CD4-positive, alpha-beta T cell (primary cell): Measurements from ENCODE around the gene CERS5. TPM values are rescaled to one million over a fixed set of nuclear protein-coding genes. Genes with fewer than 3 reads are reported as not detected.

Experiments
- ATAC-seq: fragments of 200-7000 bp; cut with Tn5 transposase; one replicate; pipeline ENCODE4 v1.10.0; 2022; ENCODE audit warnings: mild to moderate bottlenecking; ENCODE audit not compliant: poor library complexity
- CTCF ChIA-PET: fragments of 350-600 bp; sonication (Branson Sonifier 250); formaldehyde crosslinking; loops from one replicate; lab custom pipeline; 2021; ENCODE audit warnings: antibody characterized with exemption, inconsistent platforms; lab: Charles Lee
- POLR2A ChIA-PET: fragments of 350-600 bp; sonication (Branson Sonifier 250); formaldehyde crosslinking; loops from one replicate; lab custom pipeline; 2021; ENCODE audit warnings: antibody characterized with exemption, inconsistent platforms; lab: Charles Lee
- DNase-seq, 14 experiments: peaks; one replicate each; pipeline ENCODE4 v3.0.0-alpha.2; 2013 to 2020; ENCODE audit warnings: mixed read lengths in 2 of 14
- H3K27ac ChIP-seq, 2 donors: one replicate each; pipeline versions ENCODE4 v1.5.1 to v1.7.0; 2013; ENCODE audit warnings: low read length in 2 of 2, low read depth in 1 of 2, mild to moderate bottlenecking in 1 of 2
- H3K27me3 ChIP-seq, 2 experiments: 1 replicate in 1 of 2; 2 replicates in 1 of 2; pipeline versions ENCODE4 v1.6.1 to v1.7.0; 2013; ENCODE audit warnings: low read length in 2 of 2, control low read depth in 1 of 2, mild to moderate bottlenecking in 1 of 2, moderate library complexity in 1 of 2; ENCODE audit not compliant: insufficient read depth in 2 of 2, control insufficient read depth in 1 of 2
- H3K36me3 ChIP-seq: one replicate; pipeline ENCODE4 v1.6.1; 2013; ENCODE audit warnings: low read length, control low read depth; ENCODE audit not compliant: insufficient read depth
- H3K4me1 ChIP-seq: one replicate; pipeline ENCODE4 v1.6.1; 2013; ENCODE audit warnings: low read length, control low read depth; ENCODE audit not compliant: insufficient read depth
- H3K4me3 ChIP-seq: one replicate; pipeline ENCODE4 v1.5.1; 2013; ENCODE audit warnings: mild to moderate bottlenecking, low read length, moderate library complexity
- H3K9me3 ChIP-seq, 2 experiments: 1 replicate in 1 of 2; 2 replicates in 1 of 2; pipeline versions ENCODE4 v1.6.1 to v1.7.0; 2013; ENCODE audit warnings: low read length in 2 of 2, mild to moderate bottlenecking in 2 of 2, control low read depth in 1 of 2, moderate library complexity in 1 of 2; ENCODE audit not compliant: control insufficient read depth in 1 of 2, insufficient read depth in 1 of 2
- H3K27ac Mint-ChIP-seq: one replicate; pipeline ENCODE4 v1.8.0; 2020; ENCODE audit warnings: mixed read lengths
- H3K27me3 Mint-ChIP-seq: one replicate; pipeline ENCODE4 v1.8.0; 2021; ENCODE audit warnings: mixed read lengths
- H3K36me3 Mint-ChIP-seq: one replicate; pipeline ENCODE4 v1.8.0; 2021; ENCODE audit warnings: low read depth, mixed read lengths
- H3K4me1 Mint-ChIP-seq: one replicate; pipeline ENCODE4 v1.8.0; 2021; ENCODE audit warnings: low read depth, mixed read lengths
- H3K4me3 Mint-ChIP-seq: one replicate; pipeline ENCODE4 v1.8.0; 2020; ENCODE audit warnings: mild to moderate bottlenecking, mixed read lengths
- H3K9me3 Mint-ChIP-seq: one replicate; pipeline ENCODE4 v1.8.0; 2020; ENCODE audit warnings: mixed read lengths
- CTCF ChIP-seq: fragments of 200-600 bp; IDR thresholded peaks from one replicate; pipeline ENCODE4 v1.8.0; 2022; ENCODE audit warnings: antibody characterized with exemption, mild to moderate bottlenecking
- intact Hi-C, 2 experiments: fragments of 100-400 bp; cut with DNase I in 1 of 2; cut with micrococcal nuclease in 1 of 2; formaldehyde crosslinking; loops; one replicate each; pipeline versions ENCODE4 v1.15.1 to v1.9.0; 2023 to 2025; cut with DNase I, micrococcal nuclease
- total RNA-seq, 174 experiments: library from RNA in 2 of 174; stranded (reverse) in 2 of 174; gene quantifications; one replicate each; pipeline ENCODE4 v1.2.3 and lab custom pipeline; 2021 to 2026

Gene CERS5
- total RNA-seq, 2 experiments from 2014 or later: 42.3 to 44.5 TPM

- ATAC-seq (no peak), DNase-seq (no peak)
- CTCF ChIA-PET: interaction anchor here (1.3 kb wide), 1 partner anchor 9 kb away, joined by 3 read pairs; no protein-coding TSS in a partner anchor
- H3K27ac ChIP-seq: no peak overlapping the region
- Mint-ChIP-seq H3K4me1 (peaks cover 23% of the 10 kb centered on the region), H3K9me3 (no peaks in the 10 kb centered on the region), H3K27me3 (no peaks in the 10 kb centered on the region), H3K4me3 (no peak overlapping the region), H3K36me3 (peaks cover 40% of the 10 kb centered on the region), H3K27ac (peak overlapping the region; percentile 49)
- peaks cover 13% of the 10 kb centered on the region for H3K4me1 ChIP-seq
- H3K27me3 ChIP-seq: no peaks in the 10 kb centered on the region
- no peaks in the 10 kb centered on the region for H3K9me3 ChIP-seq
- H3K36me3 ChIP-seq: peaks cover 28% of the 10 kb centered on the region
- POLR2A ChIA-PET: no interaction called here
- intact Hi-C loops: loop anchor here in 1 of 2 experiments (10.0 kb wide), 1 partner anchor 131 kb away; no protein-coding TSS in a partner anchor
- H3K4me3 ChIP-seq: no peak overlapping the region
- no peak for TF ChIP-seq CTCF
Measured at GRCh38 chr12:50184261-50184660, 17.1 kb upstream of the CERS5 start.

GRCh38 chr12:50182461-50182860, 15.3 kb upstream of the CERS5 start:
- Histone ChIP-seq H3K27me3 (no peaks in the 10 kb centered on the region), H3K27ac (no peak overlapping the region), H3K4me1 (no peaks in the 10 kb centered on the region), H3K4me3 (no peak overlapping the region), H3K36me3 (peaks cover 39% of the 10 kb centered on the region), H3K9me3 (no peaks in the 10 kb centered on the region)
- H3K27me3 Mint-ChIP-seq: no peaks in the 10 kb centered on the region
- POLR2A ChIA-PET: no interaction called here
- DNase-seq (no peak), ATAC-seq (no peak)
- intact Hi-C loops: loop anchor here in 1 of 2 experiments (10.0 kb wide), 1 partner anchor 132 kb away; no protein-coding TSS in a partner anchor
- peaks cover 9% of the 10 kb centered on the region for H3K4me1 Mint-ChIP-seq
- peaks cover 38% of the 10 kb centered on the region for H3K36me3 Mint-ChIP-seq
- CTCF ChIA-PET: no interaction called here
- H3K27ac Mint-ChIP-seq: no peak overlapping the region
- H3K9me3 Mint-ChIP-seq: no peaks in the 10 kb centered on the region
- no peak overlapping the region for H3K4me3 Mint-ChIP-seq
- TF ChIP-seq CTCF: no peak

GRCh38 chr12:50181691-50182090, 14.5 kb upstream of the CERS5 start:
- POLR2A ChIA-PET: interaction anchor here (1.2 kb wide), 1 partner anchor 15 kb away, joined by 3 read pairs; the partner anchor contains the start of gene CERS5
- Mint-ChIP-seq H3K27ac (no peak overlapping the region), H3K27me3 (no peaks in the 10 kb centered on the region), H3K36me3 (peaks cover 40% of the 10 kb centered on the region), H3K9me3 (no peaks in the 10 kb centered on the region), H3K4me1 (peaks cover 2% of the 10 kb centered on the region), H3K4me3 (no peak overlapping the region)
- intact Hi-C loops: loop anchor here in 1 of 2 experiments (10.0 kb wide), 1 partner anchor 133 kb away; no protein-coding TSS in a partner anchor
- TF ChIP-seq CTCF: no peak
- Histone ChIP-seq H3K9me3 (no peaks in the 10 kb centered on the region), H3K4me1 (no peaks in the 10 kb centered on the region), H3K27ac (no peak overlapping the region), H3K36me3 (peaks cover 47% of the 10 kb centered on the region), H3K4me3 (no peak overlapping the region), H3K27me3 (no peaks in the 10 kb centered on the region)
- DNase-seq (no peak), ATAC-seq (no peak)
- CTCF ChIA-PET: interaction anchor here (0.6 to 1.0 kb wide), 5 partner anchors 9 to 126 kb away, joined by 3 to 5 read pairs (median 4); no protein-coding TSS in a partner anchor
